Trophoblast cell (in vitro differentiated cells and primary cell): ENCODE data around the gene DEFB114.

ENCODE experiments used
- DNase-seq, 2 donors: peaks; one replicate each; pipeline ENCODE4 v3.0.0-alpha.2; 2016
- H2AFZ ChIP-seq: 2 replicates; pipeline ENCODE4 v1.6.1; 2013; ENCODE audit warnings: low read length, moderate library complexity, mild to moderate bottlenecking; ENCODE audit not compliant: insufficient read depth, poor library complexity
- H2AK5ac ChIP-seq: 2 replicates; pipeline ENCODE4 v1.6.1; 2013; ENCODE audit warnings: mild to moderate bottlenecking, low read length
- H2BK120ac ChIP-seq: 2 replicates; pipeline ENCODE4 v1.6.1; 2013; ENCODE audit warnings: low read length, mild to moderate bottlenecking, moderate library complexity; ENCODE audit not compliant: insufficient read depth, poor library complexity
- H2BK12ac ChIP-seq: 2 replicates; pipeline ENCODE4 v1.6.1; 2013; ENCODE audit warnings: mild to moderate bottlenecking, low read length, moderate library complexity
- H2BK5ac ChIP-seq: 2 replicates; pipeline ENCODE4 v1.6.1; 2013; ENCODE audit warnings: low read length, low read depth, moderate library complexity, mild to moderate bottlenecking; ENCODE audit not compliant: poor library complexity
- H3K14ac ChIP-seq: 2 replicates; pipeline ENCODE4 v1.6.1; 2013; ENCODE audit warnings: mild to moderate bottlenecking, low read length
- H3K18ac ChIP-seq: 2 replicates; pipeline ENCODE4 v1.6.1; 2013; ENCODE audit warnings: mild to moderate bottlenecking, low read length
- H3K23ac ChIP-seq: 2 replicates; pipeline ENCODE4 v1.6.1; 2013; ENCODE audit warnings: low read length
- H3K27ac ChIP-seq: 2 replicates; pipeline ENCODE4 v1.5.1; 2013; ENCODE audit warnings: low read depth, mild to moderate bottlenecking, inconsistent platforms, low read length, moderate library complexity
- H3K27me3 ChIP-seq: 2 replicates; pipeline ENCODE4 v1.6.1; 2013; ENCODE audit warnings: inconsistent platforms, mild to moderate bottlenecking, low read length, moderate library complexity; ENCODE audit not compliant: insufficient read depth
- H3K36me3 ChIP-seq, 2 experiments: 1 replicate in 1 of 2; 2 replicates in 1 of 2; pipeline ENCODE4 v1.6.1; 2013; ENCODE audit warnings: low read length in 2 of 2, mild to moderate bottlenecking in 2 of 2, moderate library complexity in 1 of 2; ENCODE audit not compliant: insufficient read depth in 2 of 2, control insufficient read depth in 1 of 2
- H3K4ac ChIP-seq: 2 replicates; pipeline ENCODE4 v1.6.1; 2013; ENCODE audit warnings: low read depth, mild to moderate bottlenecking, low read length, moderate library complexity
- H3K4me1 ChIP-seq, 2 experiments: 1 replicate in 1 of 2; 2 replicates in 1 of 2; pipeline ENCODE4 v1.6.1; 2013; ENCODE audit warnings: low read length in 2 of 2, mild to moderate bottlenecking in 2 of 2, moderate library complexity in 1 of 2; ENCODE audit not compliant: insufficient read depth in 2 of 2, control insufficient read depth in 1 of 2
- H3K4me2 ChIP-seq: 2 replicates; pipeline ENCODE4 v1.6.1; 2013; ENCODE audit warnings: inconsistent platforms, mild to moderate bottlenecking, low read length, moderate library complexity
- H3K4me3 ChIP-seq: 2 replicates; pipeline ENCODE4 v1.5.1; 2013; ENCODE audit warnings: mild to moderate bottlenecking, low read depth, low read length, inconsistent platforms
- H3K79me1 ChIP-seq: one replicate; pipeline ENCODE4 v1.6.1; 2013; ENCODE audit warnings: low read length
- H3K79me2 ChIP-seq: 2 replicates; pipeline ENCODE4 v1.6.1; 2013; ENCODE audit warnings: low read length, mild to moderate bottlenecking; ENCODE audit not compliant: control insufficient read depth, insufficient read depth, poor library complexity
- H3K9ac ChIP-seq: 2 replicates; pipeline ENCODE4 v1.6.1; 2013; ENCODE audit warnings: mild to moderate bottlenecking, low read length
- H3K9me3 ChIP-seq: 2 replicates; pipeline ENCODE4 v1.6.1; 2013; ENCODE audit warnings: low read depth, mild to moderate bottlenecking, control low read depth, inconsistent platforms, low read length; ENCODE audit not compliant: insufficient read depth
- H4K12ac ChIP-seq: 2 replicates; pipeline ENCODE4 v1.6.1; 2013; ENCODE audit warnings: low read depth, mild to moderate bottlenecking, low read length, moderate library complexity
- H4K8ac ChIP-seq: 2 replicates; pipeline ENCODE4 v1.6.1; 2013; ENCODE audit warnings: low read depth, mild to moderate bottlenecking, low read length, moderate library complexity
- H4K91ac ChIP-seq: one replicate; pipeline ENCODE4 v1.6.1; 2013; ENCODE audit warnings: low read depth, mild to moderate bottlenecking, low read length, moderate library complexity
- WGBS: extraction: QIAGEN DNeasy Blood & Tissue Kit; methylation state at CpG from one replicate; pipeline ENCODE4 v1.1.7; 2013; ENCODE audit warnings: missing lambda C conversion rate; ENCODE audit not compliant: insufficient read length, insufficient coverage; ENCODE audit errors: extremely low coverage; 5-methylcytosine and 5-hydroxymethylcytosine counted together

The DEFB114 gene

GRCh38 chr6:49919935-49920644 lies 43.9 kb downstream of the DEFB114 start:
- H3K36me3 ChIP-seq = no peaks in the 10 kb centered on the region
- H2BK120ac ChIP-seq = no peak overlapping the region
- H3K9me3 ChIP-seq = no peaks in the 10 kb centered on the region
- no peak overlapping the region for H2BK5ac ChIP-seq
- no peak overlapping the region for H3K4ac ChIP-seq
- no peak overlapping the region for H3K18ac ChIP-seq
- no peak overlapping the region for H2AFZ ChIP-seq
- no peak overlapping the region for H4K8ac ChIP-seq
- no peak for DNase-seq
- no CpG with 5 or more reads among the region's 5 CpGs for WGBS
- no peak overlapping the region for H3K23ac ChIP-seq
- H2AK5ac ChIP-seq = no peak overlapping the region
- H4K91ac ChIP-seq = no peak overlapping the region
- H3K4me2 ChIP-seq = no peak overlapping the region
- H2BK12ac ChIP-seq = no peak overlapping the region
- no peaks in the 10 kb centered on the region for H3K27me3 ChIP-seq
- no peak overlapping the region for H3K4me3 ChIP-seq
- no peak overlapping the region for H3K14ac ChIP-seq
- no peaks in the 10 kb centered on the region for H3K79me2 ChIP-seq
- H4K12ac ChIP-seq = no peak overlapping the region
- no peak overlapping the region for H3K9ac ChIP-seq
- H3K4me1 ChIP-seq = peaks cover 0 to under 1% of the 10 kb centered on the region in 2 experiments
- H3K27ac ChIP-seq = no peak overlapping the region
- H3K79me1 ChIP-seq = no peaks in the 10 kb centered on the region

GRCh38 chr6:49919261-49919660 lies 44.7 kb downstream of the DEFB114 start:
- Histone ChIP-seq H3K9ac (no peak overlapping the region), H2AK5ac (no peak overlapping the region), H4K12ac (no peak overlapping the region), H3K4ac (no peak overlapping the region), H2AFZ (no peak overlapping the region), H3K14ac (no peak overlapping the region), H3K4me3 (no peak overlapping the region), H3K36me3 (no peaks in the 10 kb centered on the region), H3K4me2 (no peak overlapping the region), H3K9me3 (no peaks in the 10 kb centered on the region), H2BK120ac (no peak overlapping the region), H4K8ac (no peak overlapping the region), H3K27ac (no peak overlapping the region), H3K4me1 (peaks cover 0 to 2% of the 10 kb centered on the region in 2 experiments), H3K23ac (no peak overlapping the region), H2BK5ac (no peak overlapping the region), H3K18ac (no peak overlapping the region), H2BK12ac (no peak overlapping the region), H4K91ac (no peak overlapping the region), H3K79me1 (no peaks in the 10 kb centered on the region), H3K27me3 (no peaks in the 10 kb centered on the region), H3K79me2 (no peaks in the 10 kb centered on the region)
- WGBS = no CpG with 5 or more reads among the region's 4 CpGs
- DNase-seq = no peak

DNA sequence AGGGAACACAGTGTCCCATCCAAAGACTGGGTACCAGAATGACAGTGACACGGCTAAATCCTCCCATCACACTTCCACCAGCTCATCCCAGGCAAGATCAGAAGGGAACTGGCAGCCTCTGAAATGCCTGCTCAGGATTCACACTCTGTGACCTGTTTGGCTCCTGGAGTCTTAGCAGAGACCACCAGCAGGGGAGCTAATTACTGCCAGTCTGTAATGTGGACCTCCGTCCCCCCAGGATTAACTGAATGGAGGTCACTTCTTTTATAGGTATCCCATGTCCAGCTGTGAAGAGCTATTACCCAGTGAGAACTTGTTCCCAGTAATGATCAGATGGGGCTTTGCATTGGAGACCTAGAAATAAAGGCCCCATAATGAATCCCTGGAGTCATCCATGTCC lies 45.2 kb downstream of the DEFB114 start:
- Histone ChIP-seq H3K23ac (no peak overlapping the region), H3K27ac (no peak overlapping the region)
- no CpG with 5 or more reads among the region's 2 CpGs for WGBS

GRCh38 chr6:49915035-49915434 lies 48.9 kb downstream of the DEFB114 start:
- no peak overlapping the region for H2BK5ac ChIP-seq
- no peak overlapping the region for H3K4me3 ChIP-seq
- no peak overlapping the region for H3K23ac ChIP-seq
- no peaks in the 10 kb centered on the region for H3K79me1 ChIP-seq
- H3K27me3 ChIP-seq = no peaks in the 10 kb centered on the region
- H2BK120ac ChIP-seq = no peak overlapping the region
- peaks cover 0 to 7% of the 10 kb centered on the region in 2 experiments for H3K4me1 ChIP-seq
- no peak overlapping the region for H4K8ac ChIP-seq
- no peak overlapping the region for H3K9ac ChIP-seq
- no peak overlapping the region for H3K14ac ChIP-seq
- no peak overlapping the region for H3K4ac ChIP-seq
- no peak overlapping the region for H3K27ac ChIP-seq
- H3K79me2 ChIP-seq = no peaks in the 10 kb centered on the region
- H3K4me2 ChIP-seq = no peak overlapping the region
- no peaks in the 10 kb centered on the region for H3K36me3 ChIP-seq
- no peak overlapping the region for H2BK12ac ChIP-seq
- H2AK5ac ChIP-seq = no peak overlapping the region
- no peak overlapping the region for H4K91ac ChIP-seq
- no peaks in the 10 kb centered on the region for H3K9me3 ChIP-seq
- H3K18ac ChIP-seq = no peak overlapping the region
- no peak for DNase-seq
- H2AFZ ChIP-seq = no peak overlapping the region
- H4K12ac ChIP-seq = no peak overlapping the region
- no CpG with 5 or more reads among the region's 3 CpGs for WGBS

More for the DNA sequence above, 45.2 kb downstream of the DEFB114 start:
- H3K4ac ChIP-seq = no peak overlapping the region
- no peaks in the 10 kb centered on the region for H3K9me3 ChIP-seq
- H4K12ac ChIP-seq = no peak overlapping the region
- no peak overlapping the region for H3K9ac ChIP-seq
- no peak overlapping the region for H3K4me3 ChIP-seq
- no peak overlapping the region for H2BK120ac ChIP-seq
- no peak overlapping the region for H2BK12ac ChIP-seq
- H3K36me3 ChIP-seq = no peaks in the 10 kb centered on the region
- H3K14ac ChIP-seq = no peak overlapping the region
- no peak for DNase-seq
- no peaks in the 10 kb centered on the region for H3K79me1 ChIP-seq
- no peaks in the 10 kb centered on the region for H3K79me2 ChIP-seq
- H3K4me1 ChIP-seq = peaks cover 0 to 4% of the 10 kb centered on the region in 2 experiments
- H2AFZ ChIP-seq = no peak overlapping the region
- H3K18ac ChIP-seq = no peak overlapping the region
- no peak overlapping the region for H2AK5ac ChIP-seq
- no peak overlapping the region for H4K8ac ChIP-seq
- H3K4me2 ChIP-seq = no peak overlapping the region
- no peaks in the 10 kb centered on the region for H3K27me3 ChIP-seq
- H4K91ac ChIP-seq = no peak overlapping the region
- no peak overlapping the region for H2BK5ac ChIP-seq
